HG03159 (cell line): ENCODE results near the gene COG3.
"Not testable (repeated sequence)": the region's sequence is repeated elsewhere in the genome, so short reads cannot be mapped to it uniquely, and the experiment has no call there.

Experiments used
- ATAC-seq: cut with Tn5 transposase; IDR thresholded peaks from one replicate; pipeline ENCODE4 v1.9.1; 2021; ENCODE audit warnings: mild to moderate bottlenecking, moderate library complexity; ENCODE audit not compliant: unreplicated experiment

COG3 gene

DNA sequence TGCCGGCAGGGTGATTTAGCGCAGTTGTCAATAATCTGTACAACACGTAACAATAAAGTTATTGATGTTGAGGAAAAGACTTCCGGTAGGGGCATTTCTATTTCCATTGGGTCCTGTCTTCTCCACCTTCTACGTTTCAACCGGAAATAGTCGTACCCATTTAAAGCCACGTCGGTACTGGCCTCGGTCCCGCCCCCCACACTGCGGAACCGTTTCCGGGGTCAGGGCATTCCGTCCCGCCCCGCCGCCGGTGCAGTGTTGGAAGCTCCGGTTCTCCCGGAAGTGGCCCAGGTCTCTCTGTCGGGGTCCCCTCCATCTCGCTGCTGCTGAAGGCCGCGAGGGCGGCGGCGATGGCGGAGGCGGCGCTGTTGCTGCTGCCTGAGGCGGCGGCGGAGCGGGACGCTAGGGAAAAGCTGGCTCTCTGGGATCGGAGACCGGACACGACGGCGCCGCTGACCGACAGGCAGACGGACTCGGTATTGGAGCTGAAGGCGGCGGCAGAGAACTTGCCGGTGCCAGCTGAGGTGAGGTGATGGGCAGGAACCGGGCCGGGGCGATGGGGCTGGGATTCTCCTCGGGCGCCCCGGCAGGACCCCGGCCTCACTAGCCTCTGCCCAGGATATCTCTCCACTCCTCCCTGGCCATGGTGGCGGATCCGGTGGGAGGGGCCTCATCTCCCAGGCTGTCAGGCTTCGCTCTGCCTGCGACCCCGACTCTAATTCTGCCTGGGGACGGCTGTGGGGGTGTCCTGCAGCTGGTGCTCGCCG, at the start of gene COG3:
Gene COG3, plus strand, starts transcription at position 253 of the 767 bp plus-strand sequence. Its CDS starts 98 bp downstream, at position 351.
- peak; percentile 94 for ATAC-seq

- no peak for ATAC-seq
These were observed 49.6 kb upstream of the COG3 start for GRCh38 chr13:45415112-45415511.

GRCh38 chr13:45416516-45417128, 48.1 kb upstream of the COG3 start:
- no peak for ATAC-seq

- peak; percentile 89 for ATAC-seq
These were observed 46.8 kb upstream of the COG3 start, which contains the start of gene SLC25A30 for GRCh38 chr13:45417790-45418534. SLC25A30 (minus strand) TSS chr13:45418373; CDS start chr13:45411425, 6,948 bp downstream.

- ATAC-seq, result not testable (repeated sequence)
These were observed 45.4 kb upstream of the COG3 start for GRCh38 chr13:45419389-45419788.

DNA sequence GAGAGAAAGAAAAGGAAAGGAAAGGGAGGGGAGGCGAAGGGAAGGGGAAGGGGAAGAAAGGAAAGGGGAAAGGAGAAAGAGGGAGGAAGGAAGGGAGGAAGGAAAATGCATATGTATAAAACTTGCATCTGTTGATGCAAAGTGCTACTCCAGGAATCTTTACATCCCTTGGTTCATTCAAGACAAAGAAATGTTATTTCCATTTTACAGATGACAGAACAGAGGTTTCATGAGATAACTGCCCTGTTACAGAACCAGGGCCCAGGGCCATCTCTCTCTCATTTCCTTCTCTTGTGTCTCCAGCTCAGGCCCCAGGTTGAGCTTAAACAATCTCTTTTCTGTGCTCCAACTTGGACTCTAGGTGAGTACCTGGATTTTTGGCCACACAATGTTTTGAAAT, 44.8 kb upstream of the COG3 start:
- ATAC-seq, result no peak

- no peak for ATAC-seq
These were observed 41.9 kb upstream of the COG3 start for GRCh38 chr13:45422731-45423292.

- ATAC-seq, result not testable (repeated sequence)
These were observed 38.5 kb upstream of the COG3 start for GRCh38 chr13:45426056-45426841.

GRCh38 chr13:45432737-45433380, 31.9 kb upstream of the COG3 start:
- ATAC-seq, result no peak

DNA sequence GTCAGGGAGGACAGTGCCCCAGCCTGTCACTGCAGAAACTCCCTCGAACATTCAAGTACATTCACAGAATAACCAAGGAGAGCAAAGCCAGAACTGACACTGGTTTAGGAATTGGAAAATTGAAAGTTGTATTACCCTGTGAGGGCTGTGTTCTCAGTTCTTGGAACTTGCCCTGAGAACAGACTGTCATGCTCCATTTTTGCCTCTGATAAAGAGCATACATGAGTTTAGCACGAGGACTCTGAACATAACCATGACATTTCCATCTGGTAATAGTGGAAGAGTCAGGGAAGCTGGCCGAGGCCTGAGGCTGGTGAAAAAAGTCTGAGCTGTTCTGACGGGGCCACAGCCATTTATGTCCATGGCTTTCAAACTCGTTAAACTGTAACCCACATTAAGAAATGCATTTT, 31.4 kb upstream of the COG3 start:
- no peak for ATAC-seq

GRCh38 chr13:45434556-45435371, 30.0 kb upstream of the COG3 start:
- no peak for ATAC-seq

GRCh38 chr13:45436332-45436731, 28.4 kb upstream of the COG3 start:
- ATAC-seq, result no peak

DNA sequence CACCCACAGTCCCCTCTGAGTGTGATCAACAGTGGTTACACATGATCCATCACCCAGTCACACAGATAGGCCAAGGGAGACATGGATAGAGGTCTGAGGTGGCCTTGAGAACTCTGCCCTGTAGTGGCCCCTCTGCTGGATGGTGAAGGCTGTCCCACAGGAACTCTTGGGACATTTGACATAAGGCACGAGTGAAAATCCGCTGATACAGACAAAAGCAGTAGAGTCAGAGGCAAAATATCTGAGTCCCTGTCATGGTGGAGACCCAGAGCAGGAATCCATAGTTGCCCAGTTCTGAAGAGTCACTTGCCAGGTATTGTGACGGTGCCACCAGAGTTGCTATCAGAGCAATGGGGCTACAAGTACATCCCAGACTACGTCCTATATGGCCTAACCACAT, 27.8 kb upstream of the COG3 start:
- no peak for ATAC-seq

DNA sequence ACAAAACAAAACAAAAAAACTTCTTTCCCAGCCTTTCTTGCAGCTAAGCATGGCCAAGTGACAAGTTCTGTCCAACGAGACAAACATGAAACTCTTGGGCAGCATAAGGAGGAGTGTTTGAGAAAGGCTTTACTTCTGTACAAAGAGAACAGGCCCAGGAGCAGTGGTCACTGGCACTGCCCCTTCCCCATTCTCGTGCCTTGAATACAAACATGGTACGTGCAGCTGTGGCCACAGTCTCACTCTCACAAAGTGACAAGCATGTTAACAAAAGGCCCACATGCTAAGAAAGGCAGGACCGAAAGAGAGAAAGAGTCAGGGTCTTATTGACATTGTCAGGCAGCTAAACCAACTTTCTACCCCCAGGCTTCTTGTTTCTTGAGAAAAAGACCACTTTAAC, 26.8 kb upstream of the COG3 start:
- no peak for ATAC-seq

DNA sequence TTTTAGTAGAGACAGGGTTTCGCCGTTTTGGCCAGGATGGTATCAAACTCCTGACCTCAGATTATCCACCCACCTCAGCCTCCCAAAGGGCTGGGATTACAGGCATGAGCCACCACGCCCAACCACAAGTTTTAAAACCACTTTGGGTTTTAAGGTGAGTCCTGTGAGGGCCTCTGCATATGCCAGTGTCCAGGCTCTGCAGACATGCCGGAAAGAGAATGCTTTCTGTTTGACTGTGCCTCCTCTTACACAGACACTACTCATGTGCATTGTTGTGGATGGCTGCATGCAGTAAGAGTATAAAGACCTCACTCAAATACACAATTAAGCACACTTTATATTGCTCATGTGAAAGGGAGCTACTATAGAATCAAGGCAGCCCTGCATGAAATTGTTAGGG, 25.7 kb upstream of the COG3 start:
- no peak for ATAC-seq

GRCh38 chr13:45439781-45440462, 24.8 kb upstream of the COG3 start:
- ATAC-seq, result no peak

DNA sequence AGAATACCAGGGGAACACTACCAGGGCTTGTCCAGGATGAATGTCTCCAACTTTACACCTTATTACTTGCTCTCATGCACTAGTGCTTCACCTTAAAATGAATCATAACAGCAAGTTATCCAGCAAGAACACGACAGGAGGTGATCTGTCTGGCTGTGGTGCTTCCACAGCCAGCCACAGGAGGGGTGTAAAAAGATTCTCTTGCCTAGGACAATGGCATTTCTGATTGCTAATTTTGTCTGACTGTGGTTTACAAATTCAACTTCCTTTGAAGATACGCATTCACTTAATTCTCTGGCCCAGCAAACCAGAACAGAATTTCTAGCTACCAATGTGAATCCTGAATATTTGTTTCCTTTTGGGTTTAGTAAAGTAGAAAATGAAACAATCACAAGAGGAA, 23.1 kb upstream of the COG3 start:
- ATAC-seq, result peak; percentile 82

DNA sequence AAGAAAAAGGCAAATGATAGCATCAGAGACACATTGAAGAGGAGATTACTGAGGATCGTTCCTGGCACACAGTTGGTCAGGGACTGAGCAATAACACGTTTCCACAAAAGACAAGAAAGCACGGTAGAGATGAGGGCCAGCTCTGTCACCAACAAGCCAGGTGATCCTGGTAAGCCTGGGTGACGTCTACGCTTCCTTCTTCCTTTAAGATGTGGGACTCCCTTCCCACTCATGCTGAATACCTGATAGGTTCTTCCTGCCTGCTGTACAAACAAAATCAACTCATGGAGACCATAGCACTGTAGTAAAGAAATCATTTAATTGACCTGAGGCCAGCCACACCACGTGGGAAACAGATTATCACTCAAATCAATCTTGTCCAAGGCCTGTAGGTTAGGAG, 19.7 kb upstream of the COG3 start:
- no peak for ATAC-seq

- no peak for ATAC-seq
These were observed 18.6 kb upstream of the COG3 start for GRCh38 chr13:45446181-45446580.
